ENCODE data around the gene PTBP2.
A peak's percentile ranks its signal among the peaks of the same experiment; 100 is the strongest.
"Not testable (repeated sequence)": the region's sequence is repeated elsewhere in the genome, so short reads cannot be mapped to it uniquely, and the experiment has no call there.

PTBP2 gene

GRCh38 chr1:96756789-96757188 is 35.2 kb downstream of the PTBP2 start:
- no peaks in the 10 kb centered on the region for H3K27me3 ChIP-seq (ENCODE audit: insufficient read depth, insufficient read length)
- no peaks in the 10 kb centered on the region for H3K4me1 ChIP-seq (ENCODE audit: insufficient read depth, insufficient read length)
- H3K9me3 ChIP-seq (ENCODE audit: insufficient read depth, low read length) = peaks cover 50% of the 10 kb centered on the region
- H3K36me3 ChIP-seq (ENCODE audit: insufficient read depth, insufficient read length, low read length) = peaks cover 76% of the 10 kb centered on the region
- no peak for TF ChIP-seq YY1 (IDR thresholded peaks at IDR 0.05; ENCODE audit: insufficient read depth, insufficient read length)
- no peak for TF ChIP-seq SUZ12 (IDR thresholded peaks at IDR 0.05; ENCODE audit: extremely low read depth, insufficient read depth, insufficient read length)
- TF ChIP-seq ZNF274 (IDR thresholded peaks at IDR 0.05; ENCODE audit: low read depth, low read length) = no peak
- H3K9ac ChIP-seq (ENCODE audit: insufficient read length, low read depth) = no peak overlapping the region
- DNase-seq (ENCODE audit: low read depth, low spot score) = no peak
- no peak overlapping the region for H3K4me3 ChIP-seq (ENCODE audit: insufficient read length, low read depth)

GRCh38 chr1:96762586-96762985 is 41.0 kb downstream of the PTBP2 start:
- not testable (repeated sequence) for H3K4me1 ChIP-seq (ENCODE audit: insufficient read depth, insufficient read length); H3K9ac ChIP-seq (ENCODE audit: insufficient read length, low read depth); H3K27me3 ChIP-seq (ENCODE audit: insufficient read depth, insufficient read length); H3K4me3 ChIP-seq (ENCODE audit: insufficient read length, low read depth); DNase-seq (ENCODE audit: low read depth, low spot score)
- peaks cover 51% of the 10 kb centered on the region for H3K9me3 ChIP-seq (ENCODE audit: insufficient read depth, low read length)
- H3K36me3 ChIP-seq (ENCODE audit: insufficient read depth, insufficient read length, low read length) = peaks cover 37% of the 10 kb centered on the region

- Histone ChIP-seq H3K4me1 (ENCODE audit: insufficient read depth, insufficient read length) (no peaks in the 10 kb centered on the region), H3K27me3 (ENCODE audit: insufficient read depth, insufficient read length) (no peaks in the 10 kb centered on the region), H3K4me3 (ENCODE audit: insufficient read length, low read depth) (no peak overlapping the region), H3K9me3 (ENCODE audit: insufficient read depth, low read length) (peaks cover 42% of the 10 kb centered on the region), H3K9ac (ENCODE audit: insufficient read length, low read depth) (no peak overlapping the region), H3K36me3 (ENCODE audit: insufficient read depth, insufficient read length, low read length) (peaks cover 30% of the 10 kb centered on the region)
- no peak for DNase-seq (ENCODE audit: low read depth, low spot score)
- TF ChIP-seq SUZ12 (IDR thresholded peaks at IDR 0.05; ENCODE audit: extremely low read depth, insufficient read depth, insufficient read length) (no peak), YY1 (IDR thresholded peaks at IDR 0.05; ENCODE audit: insufficient read depth, insufficient read length) (no peak), ZNF274 (IDR thresholded peaks at IDR 0.05; ENCODE audit: low read depth, low read length) (no peak)
Measured at GRCh38 chr1:96763514-96763913, 41.9 kb downstream of the PTBP2 start.

GRCh38 chr1:96764469-96764868 is 42.9 kb downstream of the PTBP2 start:
- no peak for DNase-seq (ENCODE audit: low read depth, low spot score)
- TF ChIP-seq YY1 (IDR thresholded peaks at IDR 0.05; ENCODE audit: insufficient read depth, insufficient read length) = no peak
- TF ChIP-seq ZNF274 (IDR thresholded peaks at IDR 0.05; ENCODE audit: low read depth, low read length) = no peak
- TF ChIP-seq SUZ12 (IDR thresholded peaks at IDR 0.05; ENCODE audit: extremely low read depth, insufficient read depth, insufficient read length) = no peak
- H3K9ac ChIP-seq (ENCODE audit: insufficient read length, low read depth) = no peak overlapping the region
- no peaks in the 10 kb centered on the region for H3K4me1 ChIP-seq (ENCODE audit: insufficient read depth, insufficient read length)
- no peaks in the 10 kb centered on the region for H3K27me3 ChIP-seq (ENCODE audit: insufficient read depth, insufficient read length)
- peaks cover 31% of the 10 kb centered on the region for H3K36me3 ChIP-seq (ENCODE audit: insufficient read depth, insufficient read length, low read length)
- peaks cover 32% of the 10 kb centered on the region for H3K9me3 ChIP-seq (ENCODE audit: insufficient read depth, low read length)
- H3K4me3 ChIP-seq (ENCODE audit: insufficient read length, low read depth) = no peak overlapping the region

DNA sequence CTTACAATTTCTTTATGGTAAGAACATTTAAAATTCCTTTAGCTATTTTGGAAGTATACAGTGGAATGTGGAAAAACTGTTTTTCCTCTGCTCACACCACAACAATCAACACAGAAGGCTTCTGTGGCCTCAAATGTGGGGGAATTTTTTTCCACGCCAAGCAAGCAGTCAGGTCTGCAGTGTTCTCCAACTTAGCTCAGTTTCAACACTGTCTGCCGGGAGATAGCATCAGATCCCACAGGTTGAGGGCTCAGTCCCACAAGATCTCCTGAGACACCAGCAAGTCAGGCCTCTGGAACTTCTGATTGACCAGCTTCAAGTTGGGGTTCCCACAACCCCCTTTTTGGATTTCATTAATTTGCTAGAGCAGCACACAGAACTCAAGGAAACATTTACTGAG is 50.3 kb downstream of the PTBP2 start:
- Histone ChIP-seq H3K4me3 (ENCODE audit: insufficient read length, low read depth) (no peak overlapping the region), H3K9me3 (ENCODE audit: insufficient read depth, low read length) (no peaks in the 10 kb centered on the region), H3K9ac (ENCODE audit: insufficient read length, low read depth) (no peak overlapping the region), H3K4me1 (ENCODE audit: insufficient read depth, insufficient read length) (no peaks in the 10 kb centered on the region), H3K27me3 (ENCODE audit: insufficient read depth, insufficient read length) (no peaks in the 10 kb centered on the region), H3K36me3 (ENCODE audit: insufficient read depth, insufficient read length, low read length) (peaks cover 50% of the 10 kb centered on the region)
- TF ChIP-seq YY1 (IDR thresholded peaks at IDR 0.05; ENCODE audit: insufficient read depth, insufficient read length) (no peak), SUZ12 (IDR thresholded peaks at IDR 0.05; ENCODE audit: extremely low read depth, insufficient read depth, insufficient read length) (no peak), ZNF274 (IDR thresholded peaks at IDR 0.05; ENCODE audit: low read depth, low read length) (no peak)
- no peak for DNase-seq (ENCODE audit: low read depth, low spot score)

DNA sequence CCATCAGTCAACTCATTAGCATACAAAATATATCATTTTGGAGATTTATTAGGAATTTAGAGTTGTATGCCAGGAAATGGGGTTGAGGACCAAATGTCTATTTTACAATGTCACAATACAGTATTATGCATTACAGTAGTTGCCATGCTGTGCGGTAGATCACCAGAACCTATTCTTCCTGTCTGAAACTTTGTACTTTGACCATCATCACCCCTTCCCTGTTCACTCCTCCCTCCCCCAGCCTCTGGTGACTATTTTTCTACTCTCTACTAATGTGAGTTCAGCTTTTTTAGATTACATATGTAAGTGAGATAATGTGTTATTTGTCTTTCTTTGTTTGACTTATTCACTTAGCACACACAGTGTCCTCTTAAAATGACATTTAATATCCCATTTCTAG is 50.8 kb downstream of the PTBP2 start:
- Histone ChIP-seq H3K4me1 (ENCODE audit: insufficient read depth, insufficient read length) (no peaks in the 10 kb centered on the region), H3K4me3 (ENCODE audit: insufficient read length, low read depth) (no peak overlapping the region), H3K9ac (ENCODE audit: insufficient read length, low read depth) (no peak overlapping the region), H3K36me3 (ENCODE audit: insufficient read depth, insufficient read length, low read length) (peaks cover 50% of the 10 kb centered on the region), H3K27me3 (ENCODE audit: insufficient read depth, insufficient read length) (no peaks in the 10 kb centered on the region), H3K9me3 (ENCODE audit: insufficient read depth, low read length) (no peaks in the 10 kb centered on the region)
- TF ChIP-seq YY1 (IDR thresholded peaks at IDR 0.05; ENCODE audit: insufficient read depth, insufficient read length) (no peak), SUZ12 (IDR thresholded peaks at IDR 0.05; ENCODE audit: extremely low read depth, insufficient read depth, insufficient read length) (no peak), ZNF274 (IDR thresholded peaks at IDR 0.05; ENCODE audit: low read depth, low read length) (no peak)
- DNase-seq (ENCODE audit: low read depth, low spot score) = no peak

- Histone ChIP-seq H3K27me3 (ENCODE audit: insufficient read depth, insufficient read length) (no peaks in the 10 kb centered on the region), H3K36me3 (ENCODE audit: insufficient read depth, insufficient read length, low read length) (peaks cover 56% of the 10 kb centered on the region), H3K4me3 (ENCODE audit: insufficient read length, low read depth) (no peak overlapping the region), H3K4me1 (ENCODE audit: insufficient read depth, insufficient read length) (no peaks in the 10 kb centered on the region), H3K9ac (ENCODE audit: insufficient read length, low read depth) (no peak overlapping the region), H3K9me3 (ENCODE audit: insufficient read depth, low read length) (no peaks in the 10 kb centered on the region)
- DNase-seq (ENCODE audit: low read depth, low spot score) = peak; percentile 20
- TF ChIP-seq YY1 (IDR thresholded peaks at IDR 0.05; ENCODE audit: insufficient read depth, insufficient read length) (no peak), SUZ12 (IDR thresholded peaks at IDR 0.05; ENCODE audit: extremely low read depth, insufficient read depth, insufficient read length) (no peak), ZNF274 (IDR thresholded peaks at IDR 0.05; ENCODE audit: low read depth, low read length) (no peak)
Measured at GRCh38 chr1:96772972-96773371, 51.4 kb downstream of the PTBP2 start.

- peaks cover 81% of the 10 kb centered on the region for H3K36me3 ChIP-seq (ENCODE audit: insufficient read depth, insufficient read length, low read length)
- DNase-seq (ENCODE audit: low read depth, low spot score) = no peak
- no peak overlapping the region for H3K4me3 ChIP-seq (ENCODE audit: insufficient read length, low read depth)
- no peak overlapping the region for H3K9ac ChIP-seq (ENCODE audit: insufficient read length, low read depth)
- no peaks in the 10 kb centered on the region for H3K27me3 ChIP-seq (ENCODE audit: insufficient read depth, insufficient read length)
- TF ChIP-seq YY1 (IDR thresholded peaks at IDR 0.05; ENCODE audit: insufficient read depth, insufficient read length) = no peak
- no peak for TF ChIP-seq ZNF274 (IDR thresholded peaks at IDR 0.05; ENCODE audit: low read depth, low read length)
- TF ChIP-seq SUZ12 (IDR thresholded peaks at IDR 0.05; ENCODE audit: extremely low read depth, insufficient read depth, insufficient read length) = no peak
- H3K4me1 ChIP-seq (ENCODE audit: insufficient read depth, insufficient read length) = no peaks in the 10 kb centered on the region
- no peaks in the 10 kb centered on the region for H3K9me3 ChIP-seq (ENCODE audit: insufficient read depth, low read length)
Measured at GRCh38 chr1:96782206-96782605, 60.6 kb downstream of the PTBP2 start.

All from NT2/D1 (cell line).